K562 (cell line): Measurements from ENCODE around the gene KAT2B. TPM values are rescaled to one million over a fixed set of nuclear protein-coding genes. Genes with fewer than 3 reads are reported as not detected.

Experiments used
- ATAC-seq: fragments of 200-7000 bp; cut with Tn5 transposase; 3 replicates; pipeline ENCODE4 v1.9.1; 2020; ENCODE audit warnings: moderate library complexity
- BruUV-seq: library from RNA; stranded (reverse); fragments of 400-500 nt; replicated peaks from 2 replicates; lab custom pipeline; 2021; lab: Mats Ljungman, UMichigan
- CTCF ChIA-PET: fragments of 300-600 bp; formaldehyde crosslinking; extraction: SDS; loops from one replicate; lab custom pipeline; 2021; ENCODE audit warnings: low intra/inter-chr PET ratio; lab: Yijun Ruan, JAX
- POLR2A ChIA-PET: fragments of 300-600, 350-650 bp; sonication (Branson Sonifier 250); formaldehyde crosslinking; extraction: SDS; loops from one replicate; lab custom pipeline; 2021; ENCODE audit warnings: antibody characterized with exemption, inconsistent platforms; lab: Yijun Ruan, JAX
- DNase-seq, 4 experiments: peaks; one replicate each; pipeline versions ENCODE4 v3.0.0 to v3.0.0-alpha.2; 2011 to 2018; ENCODE audit warnings: low spot score in 3 of 4, mixed read lengths in 3 of 4; ENCODE audit errors: extremely low read depth in 1 of 4
- FAIRE-seq: peaks from 2 replicates; lab custom pipeline; 2011; peaks lifted over from hg19 to GRCh38; lab: Jason Lieb, UNC
- H2AFZ ChIP-seq: 2 replicates; pipeline ENCODE4 v1.6.0; 2011; ENCODE audit warnings: low read depth, low read length, control low read depth, inconsistent platforms
- H3K27ac ChIP-seq: fragments of 200-600 bp; 3 replicates; pipeline ENCODE4 v1.8.0; 2011; ENCODE audit warnings: low read depth, mild to moderate bottlenecking, control low read depth, inconsistent platforms, low read length, moderate library complexity, mixed read lengths; ENCODE audit errors: extremely low read depth
- H3K27me3 ChIP-seq, 2 experiments: fragments of 300-600 bp in 1 of 2; 2 replicates in 1 of 2; 3 replicates in 1 of 2; pipeline versions ENCODE4 v1.6.0 to v1.8.0; 2011; ENCODE audit warnings: inconsistent platforms in 2 of 2, low read length in 2 of 2, mild to moderate bottlenecking in 1 of 2, mixed read lengths in 1 of 2, moderate library complexity in 1 of 2; ENCODE audit not compliant: control insufficient read depth in 2 of 2, insufficient read depth in 2 of 2
- H3K36me3 ChIP-seq: fragments of 300-600 bp; 3 replicates; pipeline ENCODE4 v1.8.0; 2011; ENCODE audit warnings: mild to moderate bottlenecking, low read length, inconsistent platforms; ENCODE audit not compliant: control insufficient read depth, insufficient read depth
- H3K4me1 ChIP-seq, 2 experiments: fragments of 200-600 bp in 1 of 2; replicated peaks in 1 of 2; 2 replicates in 1 of 2; 3 replicates in 1 of 2; pipeline versions ENCODE4 v1.5.1 to v1.8.0; 2011; ENCODE audit warnings: inconsistent platforms in 2 of 2, low read length in 2 of 2, mild to moderate bottlenecking in 1 of 2, mixed read lengths in 1 of 2, moderate library complexity in 1 of 2; ENCODE audit not compliant: control insufficient read depth in 2 of 2, insufficient read depth in 2 of 2
- H3K4me2 ChIP-seq: 2 replicates; pipeline ENCODE4 v1.6.1; 2011; ENCODE audit warnings: low read length, control low read depth, inconsistent platforms, mixed read lengths; ENCODE audit not compliant: insufficient read depth
- H3K4me3 ChIP-seq: fragments of 200-600 bp; sonication (generic), shearing (Covaris generic); 2 replicates; pipeline ENCODE4 v1.5.1; 2016; ENCODE audit warnings: control low read depth, inconsistent platforms
- H3K79me2 ChIP-seq: fragments of 200-600 bp; 3 replicates; pipeline ENCODE4 v1.8.0; 2011; ENCODE audit warnings: low read length, inconsistent platforms; ENCODE audit not compliant: control insufficient read depth, insufficient read depth
- H3K9ac ChIP-seq, 2 experiments: 2 replicates each; pipeline versions ENCODE4 v1.6.0 to v1.6.1; 2011; ENCODE audit warnings: low read depth in 2 of 2, low read length in 2 of 2, control low read depth in 1 of 2, inconsistent platforms in 1 of 2, mild to moderate bottlenecking in 1 of 2, mixed read lengths in 1 of 2; ENCODE audit not compliant: insufficient read depth in 1 of 2
- H3K9me1 ChIP-seq: one replicate; pipeline ENCODE4 v1.6.0; 2011; ENCODE audit warnings: inconsistent platforms, mild to moderate bottlenecking, low read length, moderate library complexity; ENCODE audit not compliant: control insufficient read depth, insufficient read depth
- H3K9me3 ChIP-seq: replicated peaks from 2 replicates; pipeline ENCODE4 v1.5.1; 2011; ENCODE audit warnings: low read depth, low read length, inconsistent platforms; ENCODE audit not compliant: control insufficient read depth, insufficient read depth
- H4K20me1 ChIP-seq: replicated peaks from 2 replicates; pipeline ENCODE4 v1.6.1; 2011; ENCODE audit warnings: low read length, inconsistent platforms, mixed read lengths; ENCODE audit not compliant: control insufficient read depth, insufficient read depth
- ARID1B ChIP-seq: fragments of 450-650 bp; IDR thresholded peaks from 2 replicates; pipeline ENCODE4 v1.6.1; 2016; ENCODE audit warnings: antibody characterized with exemption, mild to moderate bottlenecking, inconsistent platforms
- BHLHE40 ChIP-seq: IDR thresholded peaks from 2 replicates; pipeline ENCODE4 v1.6.1; 2011; ENCODE audit warnings: low read length, improper control_type of control experiment
- BRD4 ChIP-seq: fragments of 200-600 bp; sonication (generic); IDR thresholded peaks from 2 replicates; pipeline ENCODE4 v1.6.1; 2017; ENCODE audit warnings: inconsistent platforms
- CHD4 ChIP-seq: fragments of 200-600 bp; sonication (generic); IDR thresholded peaks from 3 replicates; pipeline ENCODE4 v1.6.1; 2012; ENCODE audit warnings: low read depth, mild to moderate bottlenecking, mixed read lengths, low read length, inconsistent platforms; ENCODE audit not compliant: insufficient read depth, insufficient replicate concordance, poor library complexity, severe bottlenecking
- HEY1 ChIP-seq: fragments of 250-450 bp; sonication (Bioruptor Pico); IDR thresholded peaks from 2 replicates; pipeline ENCODE4 v1.5.0; 2020; ENCODE audit warnings: mild to moderate bottlenecking, moderate library complexity, borderline replicate concordance
- HMG20A ChIP-seq: fragments of 450-650 bp; formaldehyde crosslinking; conservative IDR thresholded peaks from 2 replicates; pipeline ENCODE4 v1.4.0; 2020; ENCODE audit warnings: mild to moderate bottlenecking, mixed read lengths
- HSF4 ChIP-seq: fragments of 250-450 bp; sonication (Bioruptor Pico); IDR thresholded peaks from 2 replicates; pipeline ENCODE4 v2.1.2; 2022; ENCODE audit warnings: mild to moderate bottlenecking, moderate library complexity, borderline replicate concordance
- MTA3 ChIP-seq: fragments of 450-650 bp; formaldehyde crosslinking; IDR thresholded peaks from 2 replicates; pipeline ENCODE4 v1.6.1; 2017; ENCODE audit warnings: mild to moderate bottlenecking, borderline replicate concordance
- NR2C2 ChIP-seq, 2 experiments: fragments of 200-800 bp in 1 of 2; sonication (Bioruptor generic) in 1 of 2; sonication (generic) in 1 of 2; formaldehyde crosslinking in 1 of 2; IDR thresholded peaks; 2 replicates each; pipeline versions ENCODE4 v1.6.1 to v1.8.0; 2016 to 2022; ENCODE audit warnings: mild to moderate bottlenecking in 1 of 2, missing compliant biosample characterization in 1 of 2, missing genetic modification characterization in 1 of 2, missing genetic modification reagents in 1 of 2
- POLR2AphosphoS2 ChIP-seq: IDR thresholded peaks from 2 replicates; pipeline ENCODE4 v1.6.1; 2012; ENCODE audit warnings: low read length, improper control_type of control experiment
- TCF15 ChIP-seq: fragments of 250-450 bp; sonication (Bioruptor Pico); IDR thresholded peaks from 2 replicates; pipeline ENCODE4 v1.8.0; 2022; ENCODE audit warnings: moderate library complexity, mild to moderate bottlenecking, inconsistent platforms
- TOE1 ChIP-seq, 2 experiments: fragments of 450-650 bp in 1 of 2; sonication (generic) in 1 of 2; formaldehyde crosslinking in 1 of 2; IDR thresholded peaks; 2 replicates each; pipeline versions ENCODE4 v1.7.1 to v1.8.0; 2016 to 2022; ENCODE audit warnings: borderline replicate concordance in 2 of 2, mild to moderate bottlenecking in 2 of 2, antibody characterized with exemption in 1 of 2, inconsistent platforms in 1 of 2, low read depth in 1 of 2, missing genetic modification reagents in 1 of 2, moderate library complexity in 1 of 2
- ZKSCAN1 ChIP-seq: fragments of 150-350 bp; IDR thresholded peaks from 2 replicates; pipeline ENCODE4 v1.6.1; 2016; ENCODE audit warnings: low read depth, low read length
- ZNF280A ChIP-seq: fragments of 450-650 bp; IDR thresholded peaks from 2 replicates; pipeline ENCODE4 v1.6.1; 2018; ENCODE audit warnings: mild to moderate bottlenecking, low read depth; ENCODE audit not compliant: partially characterized antibody
- ZNF696 ChIP-seq: fragments of 250-450 bp; sonication (Bioruptor Pico); conservative IDR thresholded peaks from 2 replicates; pipeline ENCODE4 v1.4.0; 2020; ENCODE audit warnings: mild to moderate bottlenecking, moderate library complexity
- ZNF699 ChIP-seq: fragments of 250-450 bp; sonication (Bioruptor Pico); IDR thresholded peaks from 2 replicates; pipeline ENCODE4 v1.8.0; 2021; ENCODE audit warnings: mild to moderate bottlenecking, moderate library complexity; ENCODE audit not compliant: insufficient replicate concordance
- ZSCAN32 ChIP-seq: fragments of 450-650 bp; formaldehyde crosslinking; IDR thresholded peaks from 2 replicates; pipeline ENCODE4 v1.4.0; 2020; ENCODE audit warnings: mild to moderate bottlenecking, moderate library complexity
- WGBS: fragments of 100-300 bp; shearing (Covaris generic); methylation state at CpG from one replicate; pipeline ENCODE4 v1.1.6; 2016; ENCODE audit warnings: low coverage, mixed read lengths; ENCODE audit not compliant: insufficient coverage; ENCODE audit errors: missing lambda C conversion rate; 5-methylcytosine and 5-hydroxymethylcytosine counted together
- in situ Hi-C: fragments of 300-500 bp; cut with MboI; formaldehyde crosslinking; loops from 4 replicates; pipeline ENCODE4 v1.15.0; 2018; ENCODE audit warnings: inconsistent platforms, mixed read lengths
- intact Hi-C: fragments of 100-400 bp; cut with micrococcal nuclease; formaldehyde crosslinking; loops from 2 replicates; pipeline ENCODE4 v1.14.2; 2022
- polyA plus RNA-seq, 8 experiments: library from polyadenylated mRNA; depleted of rRNA in 4 of 8; stranded (reverse) in 5 of 8; unstranded in 3 of 8; fragments of >200 nt; fragmentation: Nextera tagmentation in 2 of 8; fragmentation: Illumina TruSeq in 1 of 8; extraction: Ambion mirVana in 2 of 8; extraction: Trizol in 1 of 8; gene quantifications; 2 replicates each; pipeline versions ENCODE4 v1.2.1 to v1.2.3, GENCODE V29; 2011 to 2014; ENCODE audit warnings: inconsistent platforms in 1 of 8, missing spikeins in 1 of 8
- total RNA-seq, 7 experiments: library from RNA; depleted of rRNA in 6 of 7; stranded (reverse); fragments of >200 nt in 6 of 7; fragmentation: Illumina TruSeq in 2 of 7; extraction: Trizol in 2 of 7; gene quantifications; 2 replicates each; pipeline versions ENCODE4 v1.2.1 to v1.2.3, GENCODE V29; 2011 to 2021; ENCODE audit warnings: low replicate concordance in 1 of 7

KAT2B gene
- total and polyA plus RNA-seq, 9 of the 15 experiments (the other 6 are each of a cell fraction or from before 2014, with no cell fraction given), result 3.3 to 14.9 (median 12.2) TPM

GRCh38 chr3:20079621-20080020, 39.4 kb downstream of the KAT2B start (continued):
- TF ChIP-seq TOE1 (IDR thresholded peaks at IDR 0.05; ENCODE audit: borderline replicate concordance) (no peak), TOE1 (CRISPR knock-in tag; IDR thresholded peaks at IDR 0.05; ENCODE audit: borderline replicate concordance, low read depth) (no peak)

- FAIRE-seq, result peak; percentile 15
- no peak overlapping the region for H3K27ac ChIP-seq
- no peaks in the 10 kb centered on the region for H3K79me2 ChIP-seq
- intact Hi-C loops, result no loop called here
- H4K20me1 ChIP-seq, result no peaks in the 10 kb centered on the region
- H3K9me3 ChIP-seq, result no peaks in the 10 kb centered on the region
- no TSS peak for BruUV-seq
- peak; percentile 81 for ATAC-seq
- H3K36me3 ChIP-seq, result peaks cover 4% of the 10 kb centered on the region; the same call in 1 of the 3 replicates
- H2AFZ ChIP-seq, result peak overlapping the region; percentile 44
- H3K4me1 ChIP-seq, result peaks cover 5 to 6% of the 10 kb centered on the region in 2 experiments; a peak in 3 of 5 replicates
- POLR2A ChIA-PET, result interaction anchor here (0.8 to 1.9 kb wide), 2 partner anchors 15 to 16 kb away, joined by 3 to 7 read pairs; no protein-coding TSS in a partner anchor
- no peaks in the 10 kb centered on the region for H3K9me1 ChIP-seq
- H3K27me3 ChIP-seq, result no peaks in the 10 kb centered on the region
- H3K9ac ChIP-seq, result peak overlapping the region in 1 of 2 experiments; percentile 81; a peak in 2 of 4 replicates
- in situ Hi-C loops, result no loop called here
- no peak overlapping the region for H3K4me3 ChIP-seq
- WGBS, result 28% methylated on average over 8 of the region's 8 CpGs
- DNase-seq, result peak in 3 of 4 experiments; percentile 8 to 63 (median 42)
- no peak overlapping the region for H3K4me2 ChIP-seq
- CTCF ChIA-PET, result interaction anchor here (0.6 kb wide), 1 partner anchor 924 kb away, joined by 4 read pairs; no protein-coding TSS in a partner anchor
- no peak for TF ChIP-seq POLR2AphosphoS2
- TF ChIP-seq ARID1B, result peak; percentile 20; the same call in 1 of the 2 replicates
- TF ChIP-seq CHD4, result no peak
- TF ChIP-seq TCF15, result no peak
- 0 out of 2 replicates have a peak, but pooled peaks have one; percentile 39 for TF ChIP-seq MTA3
- TF ChIP-seq ZNF699 (CRISPR knock-in tag), result no peak
- no peak for TF ChIP-seq ZNF696 (CRISPR knock-in tag)
- no peak for TF ChIP-seq BRD4
- TF ChIP-seq ZKSCAN1, result 0 out of 2 replicates have a peak, but pooled peaks have one; percentile 18
- TF ChIP-seq ZNF280A, result no peak
- no peak for TF ChIP-seq ZSCAN32 (CRISPR knock-in tag)
- TF ChIP-seq HMG20A (CRISPR knock-in tag), result no peak
- TF ChIP-seq TOE1 (IDR thresholded peaks at IDR 0.05; ENCODE audit: borderline replicate concordance), result no peak
- TF ChIP-seq TOE1 (CRISPR knock-in tag; IDR thresholded peaks at IDR 0.05; ENCODE audit: borderline replicate concordance, low read depth), result no peak
- TF ChIP-seq HSF4, result no peak
- TF ChIP-seq HEY1, result no peak
- TF ChIP-seq NR2C2 (CRISPR knock-in tag; IDR thresholded peaks at IDR 0.05), result no peak
- peak; percentile 85 for TF ChIP-seq NR2C2 (tag; IDR thresholded peaks at IDR 0.05)
- TF ChIP-seq BHLHE40, result peak; percentile 60; the same call in 1 of the 2 replicates
Measured at GRCh38 chr3:20080956-20081554, 40.8 kb downstream of the KAT2B start.
